SK-N-MC (cell line): ENCODE measurements around the gene CNIH2.

Experiments
- EZH2 ChIP-seq: fragments of 200-600 bp; sonication (generic); IDR thresholded peaks from one replicate; pipeline ENCODE4 v1.6.1; 2017; ENCODE audit warnings: antibody characterized with exemption
- POLR2AphosphoS5 ChIP-seq: IDR thresholded peaks from 2 replicates; pipeline ENCODE4 v1.6.1; 2012; ENCODE audit warnings: mild to moderate bottlenecking, low read depth, low read length, borderline replicate concordance

DNA sequence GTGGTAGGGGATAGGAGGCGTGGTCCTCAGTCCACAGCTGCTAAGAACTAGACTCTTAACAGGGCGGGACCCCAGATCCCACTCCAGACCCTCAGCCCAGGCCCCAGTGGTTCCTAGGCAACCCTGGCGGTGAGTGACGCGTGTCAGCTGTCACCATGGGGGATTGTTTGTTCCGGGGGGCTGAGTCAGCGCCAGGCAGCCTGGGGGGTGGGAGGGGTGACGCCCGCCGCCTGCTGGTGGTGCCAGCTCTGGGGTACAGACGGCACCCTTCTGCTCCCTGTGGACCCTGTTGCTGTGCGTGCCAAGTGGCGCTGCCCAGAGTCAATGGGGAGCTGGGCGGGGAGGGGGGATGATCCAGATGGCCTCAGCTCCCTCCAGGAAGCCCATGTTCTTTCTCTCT is 2.5 kb downstream of the CNIH2 start:
- no peak for TF ChIP-seq POLR2AphosphoS5
- TF ChIP-seq EZH2 = no peak
